ENCODE results near the gene GYG1.

DNA sequence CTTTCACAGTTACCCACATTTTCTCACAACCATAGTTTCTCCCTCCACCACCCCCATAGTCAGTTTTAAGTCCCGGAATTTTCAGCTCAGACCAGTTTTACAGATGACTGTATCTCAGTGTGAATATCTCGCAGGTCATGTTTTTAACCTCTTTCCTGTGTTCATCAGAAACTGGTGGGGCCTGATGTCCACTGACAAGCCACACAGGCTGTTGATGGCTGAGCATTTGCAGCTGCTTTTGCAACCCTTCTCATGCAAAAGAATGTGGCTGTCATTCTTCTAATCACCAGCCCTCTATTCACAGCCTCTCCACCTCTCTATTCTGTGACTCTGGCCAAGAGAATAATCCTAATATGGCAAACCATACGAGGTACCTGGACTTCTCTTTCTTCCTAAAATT, 8.5 kb downstream of the GYG1 start:
- TF ChIP-seq, protein P1, sequence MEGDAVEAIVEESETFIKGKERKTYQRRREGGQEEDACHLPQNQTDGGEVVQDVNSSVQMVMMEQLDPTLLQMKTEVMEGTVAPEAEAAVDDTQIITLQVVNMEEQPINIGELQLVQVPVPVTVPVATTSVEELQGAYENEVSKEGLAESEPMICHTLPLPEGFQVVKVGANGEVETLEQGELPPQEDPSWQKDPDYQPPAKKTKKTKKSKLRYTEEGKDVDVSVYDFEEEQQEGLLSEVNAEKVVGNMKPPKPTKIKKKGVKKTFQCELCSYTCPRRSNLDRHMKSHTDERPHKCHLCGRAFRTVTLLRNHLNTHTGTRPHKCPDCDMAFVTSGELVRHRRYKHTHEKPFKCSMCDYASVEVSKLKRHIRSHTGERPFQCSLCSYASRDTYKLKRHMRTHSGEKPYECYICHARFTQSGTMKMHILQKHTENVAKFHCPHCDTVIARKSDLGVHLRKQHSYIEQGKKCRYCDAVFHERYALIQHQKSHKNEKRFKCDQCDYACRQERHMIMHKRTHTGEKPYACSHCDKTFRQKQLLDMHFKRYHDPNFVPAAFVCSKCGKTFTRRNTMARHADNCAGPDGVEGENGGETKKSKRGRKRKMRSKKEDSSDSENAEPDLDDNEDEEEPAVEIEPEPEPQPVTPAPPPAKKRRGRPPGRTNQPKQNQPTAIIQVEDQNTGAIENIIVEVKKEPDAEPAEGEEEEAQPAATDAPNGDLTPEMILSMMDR (IDR thresholded peaks at IDR 0.05), result no peak
- TF ChIP-seq POLR2A (IDR thresholded peaks at IDR 0.05) (no peak), POLR2AphosphoS5 (IDR thresholded peaks at IDR 0.05) (no peak), EP300 (IDR thresholded peaks at IDR 0.05; ENCODE audit: low read depth) (no peak)
